H1 (cell line): ENCODE data around the gene TTC4. TPM values are rescaled to one million over a fixed set of nuclear protein-coding genes. Genes with fewer than 3 reads are reported as not detected.

ENCODE experiments used
- SIRT6 ChIP-seq: IDR thresholded peaks from one replicate; pipeline ENCODE4 v1.7.1; 2012; ENCODE audit warnings: low read length, inconsistent platforms
- USF2 ChIP-seq: IDR thresholded peaks from 2 replicates; pipeline ENCODE4 v1.6.1; 2011; ENCODE audit warnings: low read length, improper control_type of control experiment
- polyA plus RNA-seq, 7 experiments: library from polyadenylated mRNA; depleted of rRNA in 3 of 7; stranded (reverse) in 5 of 7; unstranded in 2 of 7; fragments of >200 nt in 5 of 7; fragments of 200-250 nt in 2 of 7; gene quantifications; 1 replicate in 5 of 7; 2 replicates in 1 of 7; 4 replicates in 1 of 7; pipeline versions ENCODE4 v1.2.1 to v1.2.3, GENCODE V29; 2011 to 2013; ENCODE audit warnings: missing spikeins in 2 of 7, mixed read lengths in 2 of 7
- total RNA-seq: library from RNA; stranded (reverse); fragmentation: NEBNext Ultra II Directional; extraction: Animal tissue kit (Norgen Biotek cat#: 25700); gene quantifications from 2 replicates; pipeline ENCODE4 v1.2.1, GENCODE V29; 2021

The TTC4 gene
- total and polyA plus RNA-seq, 2 of the 8 experiments (the other 6 are each of a cell fraction or from before 2014, with no cell fraction given): 21.0 to 25.1 TPM

- TF ChIP-seq USF2 (no peak), SIRT6 (no peak)
- TF ChIP-seq, all 59 proteins: peak for 0
Measured at GRCh38 chr1:54716299-54717047, 812 bp downstream of the TTC4 start (continued).
